HepG2 (cell line): ENCODE measurements around the gene TTC1. TPM values are rescaled to one million over a fixed set of nuclear protein-coding genes. Genes with fewer than 3 reads are reported as not detected.
A peak's percentile ranks its signal among the peaks of the same experiment; 100 is the strongest.

Experiments used
- ATF1 ChIP-seq: IDR thresholded peaks from 2 replicates; pipeline ENCODE4 v1.6.1; 2016; ENCODE audit warnings: mild to moderate bottlenecking, control low read depth
- BCL6 ChIP-seq: IDR thresholded peaks from 2 replicates; pipeline ENCODE4 v1.6.1; 2016; ENCODE audit warnings: missing genetic modification reagents, missing compliant biosample characterization
- DPF2 ChIP-seq: sonication (generic); formaldehyde crosslinking; IDR thresholded peaks from 2 replicates; pipeline ENCODE4 v1.4.0; 2020; ENCODE audit warnings: mild to moderate bottlenecking, low read depth, missing genetic modification reagents, borderline replicate concordance
- E2F1 ChIP-seq: sonication (generic); formaldehyde crosslinking; IDR thresholded peaks from 2 replicates; pipeline ENCODE4 v1.5.0; 2020; ENCODE audit warnings: missing genetic modification reagents
- GATA4 ChIP-seq: sonication (generic); IDR thresholded peaks from 2 replicates; pipeline ENCODE4 v1.6.1; 2016; ENCODE audit warnings: antibody characterized with exemption, low read depth, borderline replicate concordance
- IRF2 ChIP-seq: IDR thresholded peaks from 2 replicates; pipeline ENCODE4 v1.6.1; 2018; ENCODE audit warnings: missing genetic modification reagents, missing compliant biosample characterization
- JDP2 ChIP-seq: sonication (generic); formaldehyde crosslinking; IDR thresholded peaks from 2 replicates; pipeline ENCODE4 v1.8.1; 2022; ENCODE audit warnings: missing genetic modification reagents, borderline replicate concordance
- JUN ChIP-seq: sonication (generic); formaldehyde crosslinking; IDR thresholded peaks from 2 replicates; pipeline ENCODE4 v1.4.0; 2020; ENCODE audit warnings: mild to moderate bottlenecking, missing genetic modification reagents
- JUND ChIP-seq: sonication (generic); formaldehyde crosslinking; IDR thresholded peaks from 2 replicates; pipeline ENCODE4 v1.8.0; 2022; ENCODE audit warnings: mild to moderate bottlenecking, missing genetic modification reagents
- KAT7 ChIP-seq: IDR thresholded peaks from 2 replicates; pipeline ENCODE4 v1.6.1; 2018; ENCODE audit warnings: borderline replicate concordance, missing compliant biosample characterization
- KDM4B ChIP-seq: sonication (generic); formaldehyde crosslinking; IDR thresholded peaks from 2 replicates; pipeline ENCODE4 v1.4.0; 2020; ENCODE audit warnings: missing genetic modification reagents
- MNT ChIP-seq: fragments of 450-650 bp; IDR thresholded peaks from 2 replicates; pipeline ENCODE4 v1.6.1; 2016
- NAIF1 ChIP-seq: sonication (generic); formaldehyde crosslinking; IDR thresholded peaks from 2 replicates; pipeline ENCODE4 v1.5.0; 2020; ENCODE audit warnings: mild to moderate bottlenecking, missing genetic modification reagents, borderline replicate concordance
- SIN3A ChIP-seq: IDR thresholded peaks from 2 replicates; pipeline ENCODE4 v1.6.1; 2011; ENCODE audit warnings: low read depth, mild to moderate bottlenecking, control low read depth, low read length, borderline replicate concordance
- STAT5B ChIP-seq: sonication (generic); formaldehyde crosslinking; IDR thresholded peaks from 2 replicates; pipeline ENCODE4 v1.4.0; 2020; ENCODE audit warnings: missing genetic modification reagents
- YEATS2 ChIP-seq: sonication (generic); formaldehyde crosslinking; IDR thresholded peaks from 2 replicates; pipeline ENCODE4 v1.4.0; 2020; ENCODE audit warnings: missing genetic modification reagents, borderline replicate concordance
- ZBTB26 ChIP-seq: IDR thresholded peaks from 2 replicates; pipeline ENCODE4 v1.6.1; 2016; ENCODE audit warnings: missing compliant biosample characterization, missing genetic modification reagents, borderline replicate concordance
- ZGPAT ChIP-seq: IDR thresholded peaks from 2 replicates; pipeline ENCODE4 v1.6.1; 2016; ENCODE audit warnings: mild to moderate bottlenecking
- ZHX1 ChIP-seq: sonication (generic); formaldehyde crosslinking; IDR thresholded peaks from 2 replicates; pipeline ENCODE4 v1.8.1; 2022; ENCODE audit warnings: low read depth, mild to moderate bottlenecking, missing genetic modification reagents
- ZKSCAN8 ChIP-seq: IDR thresholded peaks from 2 replicates; pipeline ENCODE4 v1.6.1; 2016; ENCODE audit warnings: borderline replicate concordance, missing genetic modification reagents, missing compliant biosample characterization
- ZNF543 ChIP-seq: sonication (generic); formaldehyde crosslinking; IDR thresholded peaks from 2 replicates; pipeline ENCODE4 v1.4.0; 2020; ENCODE audit warnings: mild to moderate bottlenecking, missing genetic modification reagents
- polyA plus RNA-seq, 8 experiments: library from polyadenylated mRNA; depleted of rRNA in 3 of 8; stranded (reverse) in 7 of 8; unstranded in 1 of 8; fragments of >200 nt; fragmentation: Illumina TruSeq in 4 of 8; extraction: Trizol in 4 of 8; gene quantifications; 2 replicates each; pipeline versions ENCODE4 v1.2.1 to v1.2.3, GENCODE V29; 2011 to 2016; ENCODE audit warnings: low read depth in 4 of 8, missing spikeins in 1 of 8, mixed read lengths in 1 of 8; ENCODE audit not compliant: insufficient read depth in 1 of 8
- total RNA-seq, 5 experiments: library from RNA; depleted of rRNA; stranded (reverse); fragments of >200 nt; fragmentation: Illumina TruSeq; extraction: Trizol; gene quantifications; 2 replicates each; pipeline ENCODE4 v1.2.3, GENCODE V29; 2016; ENCODE audit warnings: low read depth in 1 of 5

Gene TTC1
- total and polyA plus RNA-seq, 2 of the 13 experiments (the other 11 are each of a cell fraction or from before 2014, with no cell fraction given): 16.1 to 72.1 TPM

- peak; percentile 56; the same call in 1 of the 2 replicates for TF ChIP-seq ZHX1
- TF ChIP-seq KAT7 (CRISPR knock-in tag): peak; percentile 49; the same call in 1 of the 2 replicates
- peak; percentile 90 for TF ChIP-seq IRF2 (CRISPR knock-in tag)
- TF ChIP-seq JDP2: no peak
- TF ChIP-seq BCL6 (CRISPR knock-in tag): peak; percentile 43; the same call in 1 of the 2 replicates
- TF ChIP-seq ZBTB26 (CRISPR knock-in tag): 0 out of 2 replicates have a peak, but pooled peaks have one; percentile 39
- TF ChIP-seq MNT: no peak
- peak; percentile 56; the same call in 1 of the 2 replicates for TF ChIP-seq JUN (CRISPR knock-in tag)
- peak; percentile 55 for TF ChIP-seq ZGPAT (CRISPR knock-in tag)
- TF ChIP-seq ZKSCAN8 (CRISPR knock-in tag): peak; percentile 47; the same call in 1 of the 2 replicates
- peak; percentile 97 for TF ChIP-seq YEATS2
- TF ChIP-seq STAT5B (CRISPR knock-in tag): 0 out of 2 replicates have a peak, but pooled peaks have one; percentile 20
- 0 out of 2 replicates have a peak, but pooled peaks have one; percentile 27 for TF ChIP-seq NAIF1 (CRISPR knock-in tag)
- no peak for TF ChIP-seq E2F1 (CRISPR knock-in tag)
- peak; percentile 76 for TF ChIP-seq JUND
- TF ChIP-seq DPF2 (CRISPR knock-in tag): no peak
- TF ChIP-seq KDM4B (CRISPR knock-in tag): 0 out of 2 replicates have a peak, but pooled peaks have one; percentile 71
- peak; percentile 80; the same call in 1 of the 2 replicates for TF ChIP-seq SIN3A
- TF ChIP-seq GATA4: peak; percentile 65; the same call in 1 of the 2 replicates
- TF ChIP-seq ATF1: peak; percentile 98
- no peak for TF ChIP-seq ZNF543 (CRISPR knock-in tag)
Observed at GRCh38 chr5:160008877-160009590, at the start of gene TTC1 (continued).
